ENCODE results near the gene CCSER1. TPM values are rescaled to one million over a fixed set of nuclear protein-coding genes. Genes with fewer than 3 reads are reported as not detected.

Gene CCSER1
- total and polyA plus RNA-seq, 2 of the 8 experiments (the other 6 are each of a cell fraction or from before 2014, with no cell fraction given) = 0.26 to 0.84 TPM

GRCh38 chr4:90570615-90571014 is 443.4 kb downstream of the CCSER1 start:
- no peak overlapping the region for H3K23ac ChIP-seq (ENCODE audit: insufficient read length)
- DNase-seq (ENCODE audit: low read depth in 1 of 2, low spot score in 2 of 2) (no peak), FAIRE-seq (no peak)
- no peak overlapping the region for H4K91ac ChIP-seq (replicated peaks; ENCODE audit: insufficient read length, low read length)
- no peak overlapping the region for H3K9ac ChIP-seq (replicated peaks in 1 of 4; ENCODE audit: extremely low read depth in 1 of 4, low read depth in 3 of 4, low read length in 3 of 4)
- H3K36me3 ChIP-seq (ENCODE audit: control insufficient read depth in 2 of 4, insufficient read depth in 4 of 4, low read length in 3 of 4) = no peaks in the 10 kb centered on the region
- no peak overlapping the region for H3K4ac ChIP-seq (replicated peaks; ENCODE audit: insufficient read length, low read depth, low read length)
- no peak overlapping the region for H2AFZ ChIP-seq (ENCODE audit: low read length)
- 91% methylated on average over 2 of the region's 2 CpGs; no CpG with 5 or more reads in 1 of the 2 experiments for WGBS, 2 experiments (ENCODE audit: extremely low coverage in 1 of 2, insufficient coverage in 1 of 2, insufficient read length in 1 of 2, insufficient replicate concordance in 2 of 2, low coverage in 1 of 2, low lambda C conversion rate in 2 of 2, missing lambda C conversion rate in 1 of 2)
- no peak overlapping the region for H2BK5ac ChIP-seq (ENCODE audit: low read depth, low read length)
- no peak overlapping the region for H3K4me2 ChIP-seq (ENCODE audit: insufficient read depth in 1 of 2, low read depth in 2 of 2, low read length in 2 of 2)
- H3K27ac ChIP-seq (ENCODE audit: low read depth, low read length) = no peak overlapping the region
- H3K79me2 ChIP-seq (ENCODE audit: control insufficient read depth in 1 of 2, insufficient read depth in 2 of 2, low read length in 2 of 2) = no peaks in the 10 kb centered on the region
- no peak overlapping the region for H3K4me3 ChIP-seq (ENCODE audit: extremely low read depth in 1 of 4, insufficient read depth in 2 of 4, low read depth in 3 of 4, low read length in 4 of 4)
- no peak overlapping the region for H2AK5ac ChIP-seq (ENCODE audit: low read depth, low read length)
- no peak overlapping the region for H2BK12ac ChIP-seq (ENCODE audit: low read depth, low read length)
- no peak overlapping the region for H3K18ac ChIP-seq (ENCODE audit: extremely low read depth, low read length)
- H3K14ac ChIP-seq (ENCODE audit: insufficient read length) = no peak overlapping the region
- no peaks in the 10 kb centered on the region for H3K27me3 ChIP-seq (replicated peaks in 1 of 4; ENCODE audit: control insufficient read depth in 3 of 4, extremely low read depth in 1 of 4, insufficient read depth in 3 of 4, low read length in 3 of 4)
- CTCF ChIA-PET (ENCODE audit: partially characterized antibody) = no interaction called here
- H3K79me1 ChIP-seq (ENCODE audit: low read depth, low read length) = no peaks in the 10 kb centered on the region
- H4K20me1 ChIP-seq (replicated peaks in 1 of 2; ENCODE audit: control insufficient read depth in 1 of 2, insufficient read depth in 2 of 2, low read length in 2 of 2) = no peaks in the 10 kb centered on the region
- no peak overlapping the region for H3K56ac ChIP-seq (replicated peaks; ENCODE audit: insufficient read length, low read depth, low read length)
- H4K8ac ChIP-seq (ENCODE audit: extremely low read depth, insufficient read depth, low read length) = no peak overlapping the region
- H3K4me1 ChIP-seq (replicated peaks in 1 of 4; ENCODE audit: control insufficient read depth in 3 of 4, insufficient read depth in 4 of 4, low read length in 3 of 4) = no peaks in the 10 kb centered on the region
- no peaks in the 10 kb centered on the region for H3K9me3 ChIP-seq (ENCODE audit: insufficient read depth in 2 of 2, low read depth in 1 of 2, low read length in 1 of 2)
- H3K23me2 ChIP-seq (ENCODE audit: low read depth, low read length) = no peaks in the 10 kb centered on the region; the same call in 1 of the 2 replicates
- no peak overlapping the region for H2BK15ac ChIP-seq (ENCODE audit: low read length)
- no peak overlapping the region for H2BK120ac ChIP-seq (replicated peaks; ENCODE audit: low read depth, low read length)
- H4K5ac ChIP-seq (ENCODE audit: insufficient read length, low read depth, low read length) = no peak overlapping the region
- TF ChIP-seq KDM4A (IDR thresholded peaks at IDR 0.05; ENCODE audit: low read depth, low read length, severe bottlenecking) (no peak), SIRT6 (IDR thresholded peaks at IDR 0.05; ENCODE audit: low read length) (no peak), SIX5 (IDR thresholded peaks at IDR 0.05; ENCODE audit: low read depth, low read length) (no peak), MAFK (IDR thresholded peaks at IDR 0.05; ENCODE audit: low read depth, low read length) (no peak), GABPA (IDR thresholded peaks at IDR 0.05; ENCODE audit: borderline replicate concordance, insufficient read depth, low read length) (no peak), TCF12 (IDR thresholded peaks at IDR 0.05; ENCODE audit: low read depth, low read length) (no peak), RBBP5 (IDR thresholded peaks at IDR 0.05; ENCODE audit: borderline replicate concordance, low read depth, low read length) (no peak), PHF8 (conservative IDR thresholded peaks at IDR 0.05; ENCODE audit: low read depth, low read length) (no peak), NANOG (IDR thresholded peaks at IDR 0.05; ENCODE audit: insufficient read depth, low read depth, low read length, poor library complexity, severe bottlenecking) (no peak), NRF1 (IDR thresholded peaks at IDR 0.05; ENCODE audit: low read depth, low read length) (no peak)
- H2BK20ac ChIP-seq (ENCODE audit: low read length) = no peak overlapping the region
- POLR2A ChIA-PET (ENCODE audit: partially characterized antibody) = no interaction called here
